Nephron progenitor cell (in vitro differentiated cells): Measurements from ENCODE around the gene ABCA2.
"Not testable (repeated sequence)": the region's sequence is repeated elsewhere in the genome, so short reads cannot be mapped to it uniquely, and the experiment has no call there.

Source experiments
- DNase-seq: peaks from one replicate; pipeline ENCODE4 v3.0.0; 2021
- H3K27ac Mint-ChIP-seq: 2 replicates; pipeline ENCODE4 v1.8.0; 2021; ENCODE audit warnings: mild to moderate bottlenecking, moderate library complexity, mixed read lengths
- H3K27me3 Mint-ChIP-seq: 2 replicates; pipeline ENCODE4 v1.8.0; 2021; ENCODE audit warnings: mild to moderate bottlenecking, low read depth, mixed read lengths; ENCODE audit not compliant: poor library complexity
- H3K36me3 Mint-ChIP-seq: 2 replicates; pipeline ENCODE4 v1.8.0; 2021; ENCODE audit warnings: low read depth, mixed read lengths
- H3K4me1 Mint-ChIP-seq: 2 replicates; pipeline ENCODE4 v1.8.0; 2021; ENCODE audit warnings: mixed read lengths
- H3K4me3 Mint-ChIP-seq: 2 replicates; pipeline ENCODE4 v1.8.0; 2021; ENCODE audit warnings: mild to moderate bottlenecking, moderate library complexity, mixed read lengths
- H3K9me3 Mint-ChIP-seq: 2 replicates; pipeline ENCODE4 v1.8.0; 2021; ENCODE audit warnings: mild to moderate bottlenecking, moderate library complexity, mixed read lengths
- CTCF ChIP-seq: fragments of 200-600 bp; sonication (generic); IDR thresholded peaks from 2 replicates; pipeline ENCODE4 v1.5.0; 2021; ENCODE audit warnings: antibody characterized with exemption

ABCA2 gene

DNA sequence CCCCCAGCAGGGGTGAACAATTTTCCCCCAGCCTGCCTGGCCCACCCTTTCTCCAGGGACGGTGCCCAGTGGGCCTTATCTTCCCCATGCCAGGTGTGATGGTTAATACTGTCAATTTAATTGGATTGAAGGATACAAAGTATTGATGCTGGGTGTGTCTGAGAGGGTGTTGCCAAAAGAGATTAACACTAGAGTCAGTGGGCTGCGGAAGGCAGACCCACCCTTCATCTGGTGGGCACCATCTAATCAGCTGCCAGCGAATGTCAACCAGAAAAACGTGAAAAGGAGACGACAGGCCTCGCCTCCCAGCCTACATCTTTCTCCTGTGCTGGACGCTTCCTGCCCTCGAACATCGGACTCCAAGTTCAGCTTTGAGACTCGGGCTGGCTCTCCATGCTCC lies 9.4 kb upstream of the ABCA2 start:
- H3K36me3 Mint-ChIP-seq = no peaks in the 10 kb centered on the region

GRCh38 chr9:137037035-137037434 lies 9.0 kb upstream of the ABCA2 start:
- Mint-ChIP-seq H3K4me1 (no peaks in the 10 kb centered on the region), H3K4me3 (no peak overlapping the region), H3K27ac (no peak overlapping the region), H3K27me3 (peaks cover 8% of the 10 kb centered on the region), H3K9me3 (no peaks in the 10 kb centered on the region), H3K36me3 (no peaks in the 10 kb centered on the region)
- no peak for TF ChIP-seq CTCF
- DNase-seq = no peak

More for the DNA sequence above, 9.4 kb upstream of the ABCA2 start:
- TF ChIP-seq CTCF = no peak
- Mint-ChIP-seq H3K4me1 (no peaks in the 10 kb centered on the region), H3K27me3 (peaks cover 10% of the 10 kb centered on the region), H3K9me3 (no peaks in the 10 kb centered on the region), H3K27ac (no peak overlapping the region), H3K4me3 (no peak overlapping the region)
- no peak for DNase-seq

- H3K9me3 Mint-ChIP-seq = no peaks in the 10 kb centered on the region
- no peaks in the 10 kb centered on the region for H3K36me3 Mint-ChIP-seq
- peaks cover 8% of the 10 kb centered on the region for H3K27me3 Mint-ChIP-seq
- H3K27ac Mint-ChIP-seq = no peak overlapping the region
- no peak overlapping the region for H3K4me3 Mint-ChIP-seq
- TF ChIP-seq CTCF = no peak
- no peak for DNase-seq
- H3K4me1 Mint-ChIP-seq = no peaks in the 10 kb centered on the region
These were observed 7.9 kb upstream of the ABCA2 start for GRCh38 chr9:137035937-137036336.

GRCh38 chr9:137035507-137035834 lies 7.4 kb upstream of the ABCA2 start:
- no peaks in the 10 kb centered on the region for H3K9me3 Mint-ChIP-seq
- H3K27me3 Mint-ChIP-seq = peaks cover 8% of the 10 kb centered on the region
- no peak overlapping the region for H3K27ac Mint-ChIP-seq
- TF ChIP-seq CTCF = peak; percentile 47
- H3K4me1 Mint-ChIP-seq = no peaks in the 10 kb centered on the region
- H3K36me3 Mint-ChIP-seq = no peaks in the 10 kb centered on the region
- DNase-seq = no peak
- H3K4me3 Mint-ChIP-seq = no peak overlapping the region

DNA sequence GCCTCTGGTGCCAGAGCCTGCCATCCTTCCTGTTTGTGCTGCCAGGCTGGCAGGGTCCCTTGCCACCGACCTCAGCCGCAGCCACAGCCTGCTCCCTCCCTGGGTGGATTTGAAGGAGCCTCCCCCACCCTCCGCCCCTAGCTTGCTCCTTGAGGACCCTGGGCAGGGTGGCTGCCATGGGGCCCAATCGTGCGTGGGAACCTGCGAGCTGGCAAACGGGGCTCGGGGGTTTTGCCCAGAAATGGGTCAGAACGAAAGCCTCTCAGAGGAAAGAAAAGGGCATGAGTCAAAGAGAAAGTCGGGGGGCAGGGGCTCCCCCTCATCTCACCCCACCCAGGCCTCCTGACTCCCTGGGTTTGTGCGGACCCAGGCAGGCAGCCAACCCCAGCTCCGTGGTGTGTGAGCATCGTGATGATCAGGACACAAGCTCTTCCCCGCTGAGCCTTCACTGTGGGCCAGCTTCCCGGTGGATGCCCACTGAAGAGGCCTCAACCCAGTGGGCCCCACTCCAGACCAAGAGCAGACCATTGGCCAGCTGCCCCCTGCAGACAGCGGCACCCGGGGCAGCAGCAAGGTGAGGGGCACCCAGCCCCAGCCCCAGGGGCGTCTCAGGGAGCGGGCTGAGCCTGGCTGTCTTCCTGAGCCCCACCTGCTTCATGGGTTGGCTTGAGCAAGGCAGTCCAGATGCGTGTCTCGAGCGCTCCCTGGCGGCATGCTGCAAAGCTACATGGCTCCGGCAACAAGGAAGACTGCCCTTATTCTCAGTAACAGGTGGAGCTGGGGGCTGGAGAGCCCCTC lies 6.9 kb upstream of the ABCA2 start:
- Mint-ChIP-seq H3K4me3 (no peak overlapping the region), H3K27me3 (peaks cover 8% of the 10 kb centered on the region), H3K36me3 (no peaks in the 10 kb centered on the region), H3K4me1 (no peaks in the 10 kb centered on the region), H3K9me3 (no peaks in the 10 kb centered on the region), H3K27ac (no peak overlapping the region)
- peak; percentile 90 for TF ChIP-seq CTCF
- DNase-seq = peak; percentile 89

DNA sequence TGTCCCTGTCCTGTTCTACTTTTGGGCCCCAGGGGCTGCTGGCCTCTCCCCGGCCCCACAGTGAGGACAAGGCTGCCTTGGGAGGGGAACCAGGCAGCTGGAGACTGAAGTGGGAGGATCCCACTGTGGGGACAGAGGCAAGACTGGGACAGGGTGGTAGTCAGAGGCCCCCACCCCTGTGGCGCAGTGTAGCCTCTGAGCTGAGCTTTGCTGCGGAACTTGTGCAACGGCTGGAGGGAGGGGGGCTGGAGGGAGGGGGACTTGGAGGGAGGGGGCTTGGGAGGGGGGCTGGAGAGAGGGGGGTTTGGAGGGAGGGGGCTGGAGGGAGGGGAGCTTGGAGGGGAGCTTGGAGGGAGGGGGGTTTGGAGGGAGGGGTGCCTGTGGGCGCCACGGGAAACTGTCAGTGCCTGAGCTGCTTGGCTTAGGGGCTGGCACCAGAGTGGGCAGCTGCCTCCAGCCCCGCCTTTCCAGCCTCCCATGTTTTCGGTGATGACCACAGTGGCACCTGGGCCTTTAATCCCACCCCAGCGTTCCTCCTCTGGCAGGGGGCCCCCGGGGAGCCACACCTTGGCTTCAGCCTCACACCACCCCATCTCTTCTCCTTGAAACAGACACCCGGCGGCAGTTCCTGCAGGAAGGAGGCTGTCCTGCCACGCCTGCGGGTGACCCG lies 6.1 kb upstream of the ABCA2 start:
- peaks cover 11% of the 10 kb centered on the region for H3K27me3 Mint-ChIP-seq
- no peak overlapping the region for H3K27ac Mint-ChIP-seq
- TF ChIP-seq CTCF = no peak

DNA sequence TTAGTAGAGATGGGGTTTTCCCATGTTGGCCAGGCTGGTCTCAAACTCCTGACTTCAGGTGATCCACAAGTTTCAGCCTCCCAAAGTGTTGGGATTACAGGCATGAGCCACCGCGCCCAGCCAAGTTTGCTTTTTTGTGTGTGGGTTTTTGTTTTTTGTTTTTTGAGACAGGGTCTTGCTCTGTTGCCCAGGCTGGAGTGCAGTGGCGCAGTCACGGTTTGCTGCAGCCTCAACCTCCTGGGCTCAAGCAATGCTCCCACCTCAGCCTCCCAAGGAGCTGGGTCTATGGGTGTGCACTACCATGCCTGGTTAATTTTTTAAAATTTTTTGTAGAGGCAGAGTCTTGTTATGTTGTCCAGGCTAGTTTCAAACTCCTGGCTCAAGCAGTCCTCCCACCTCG lies 5.4 kb upstream of the ABCA2 start:
- not testable (repeated sequence) for H3K4me3 Mint-ChIP-seq, H3K9me3 Mint-ChIP-seq, H3K36me3 Mint-ChIP-seq, H3K27ac Mint-ChIP-seq, DNase-seq, H3K4me1 Mint-ChIP-seq
- H3K27me3 Mint-ChIP-seq = peaks cover 12% of the 10 kb centered on the region

More for the DNA sequence above, 6.1 kb upstream of the ABCA2 start:
- no peak for DNase-seq
- H3K9me3 Mint-ChIP-seq = no peaks in the 10 kb centered on the region
- H3K4me1 Mint-ChIP-seq = no peaks in the 10 kb centered on the region
- no peak overlapping the region for H3K4me3 Mint-ChIP-seq
- no peaks in the 10 kb centered on the region for H3K36me3 Mint-ChIP-seq
